Measurements from ENCODE around the gene OR4K13. TPM values are rescaled to one million over a fixed set of nuclear protein-coding genes. Genes with fewer than 3 reads are reported as not detected.

OR4K13 gene
- polyA plus RNA-seq (2012; ENCODE audit: insufficient read depth, insufficient read length), result not detected

GRCh38 chr14:20035938-20036337, at the start of gene OR4K13:
Gene OR4K13, minus strand, starts transcription at chr14:20036038. Its CDS starts 1,280 bp downstream, at chr14:20034758.
- DNase-seq (ENCODE audit: low read depth, low spot score), result no peak
- no peak within 1 kb of the TSS for H3K4me3 ChIP-seq (ENCODE audit: low read length)

- H3K4me3 ChIP-seq (ENCODE audit: low read length), result no peak within 1 kb of the TSS
- DNase-seq (ENCODE audit: low read depth, low spot score), result no peak
These were observed 23.9 kb upstream of the OR4K13 start, which contains the start of gene OR4L1 for GRCh38 chr14:20059745-20060144. Gene OR4L1, plus strand, starts transcription at chr14:20060045. Its CDS starts 0 bp downstream, at chr14:20060045.

- no peak for DNase-seq (ENCODE audit: low read depth, low spot score)
- H3K4me3 ChIP-seq (ENCODE audit: low read length), result no peak overlapping the region
These were observed 12.4 kb upstream of the OR4K13 start for GRCh38 chr14:20048202-20048601.

- no peak for DNase-seq (ENCODE audit: low read depth, low spot score)
- H3K4me3 ChIP-seq (ENCODE audit: low read length), result no peak overlapping the region
These were observed 8.4 kb upstream of the OR4K13 start for GRCh38 chr14:20044243-20044642.

- no peak overlapping the region for H3K4me3 ChIP-seq (ENCODE audit: low read length)
- DNase-seq (ENCODE audit: low read depth, low spot score), result no peak
These were observed 389 bp downstream of the OR4K13 start for GRCh38 chr14:20035449-20035848.

GRCh38 chr14:20031058-20031457, 4.8 kb downstream of the OR4K13 start:
- H3K4me3 ChIP-seq (ENCODE audit: low read length), result no peak overlapping the region
- no peak for DNase-seq (ENCODE audit: low read depth, low spot score)

GRCh38 chr14:20019257-20019865, 16.5 kb downstream of the OR4K13 start, which contains the start of gene OR4K14:
Gene OR4K14, minus strand, starts transcription at chr14:20019307. Its CDS starts 4,114 bp downstream, at chr14:20015193.
- DNase-seq (ENCODE audit: low read depth, low spot score), result no peak
- no peak within 1 kb of the TSS for H3K4me3 ChIP-seq (ENCODE audit: low read length)

- no peak for DNase-seq (ENCODE audit: low read depth, low spot score)
- no peak overlapping the region for H3K4me3 ChIP-seq (ENCODE audit: low read length)
These were observed 27.7 kb downstream of the OR4K13 start for GRCh38 chr14:20008156-20008555.

GRCh38 chr14:20002319-20002718, 33.5 kb downstream of the OR4K13 start:
- no peak for DNase-seq (ENCODE audit: low read depth, low spot score)
- no peak overlapping the region for H3K4me3 ChIP-seq (ENCODE audit: low read length)

- no peak within 1 kb of the TSS for H3K4me3 ChIP-seq (ENCODE audit: low read length)
- DNase-seq (ENCODE audit: low read depth, low spot score), result no peak
These were observed 34.0 kb downstream of the OR4K13 start, which contains the start of gene OR4Q2 for GRCh38 chr14:20001863-20002262. Gene OR4Q2, plus strand, starts transcription at chr14:20002163.

- peak; percentile 34 for DNase-seq (ENCODE audit: low read depth, low spot score)
- no peak overlapping the region for H3K4me3 ChIP-seq (ENCODE audit: low read length)
These were observed 42.4 kb downstream of the OR4K13 start for GRCh38 chr14:19993438-19993837.

Data from Jurkat, Clone E6-1 (cell line).